IMR-90 (cell line): Measurements from ENCODE around the gene HDGFL1. TPM values are rescaled to one million over a fixed set of nuclear protein-coding genes. Genes with fewer than 3 reads are reported as not detected.

ENCODE experiments used
- ATAC-seq: fragments of 200-7000 bp; cut with Tn5 transposase; 2 replicates; pipeline ENCODE4 v1.9.1; 2020; ENCODE audit warnings: low read depth, mild to moderate bottlenecking, moderate library complexity
- BruUV-seq: library from RNA; stranded (reverse); fragments of 400-500 nt; replicated peaks from 2 replicates; lab custom pipeline; 2021; lab: Mats Ljungman, UMichigan
- CTCF ChIA-PET: fragments of 300-600 bp; formaldehyde crosslinking; extraction: SDS; loops from one replicate; lab custom pipeline; 2021; ENCODE audit warnings: antibody characterized with exemption; lab: Yijun Ruan, JAX
- POLR2A ChIA-PET: fragments of 300-600 bp; sonication (Branson Sonifier 250); formaldehyde crosslinking; loops from one replicate; lab custom pipeline; 2022; ENCODE audit warnings: antibody characterized with exemption; ENCODE audit not compliant: unreplicated experiment; lab: Charles Lee
- DNase-seq: peaks from one replicate; pipeline ENCODE4 v3.0.0; 2013
- H2AFZ ChIP-seq: replicated peaks from 2 replicates; pipeline ENCODE3; 2013; ENCODE audit warnings: low read length, mild to moderate bottlenecking; ENCODE audit not compliant: poor library complexity
- H2AK5ac ChIP-seq: 2 replicates; pipeline ENCODE4 v1.6.1; 2013; ENCODE audit warnings: low read depth, low read length, inconsistent platforms
- H2AK9ac ChIP-seq: replicated peaks from 2 replicates; pipeline ENCODE3; 2013; ENCODE audit warnings: mild to moderate bottlenecking, low read depth, low read length, moderate library complexity; ENCODE audit not compliant: poor library complexity
- H2BK120ac ChIP-seq: 2 replicates; pipeline ENCODE4 v1.6.1; 2013; ENCODE audit warnings: low read depth, low read length, inconsistent platforms
- H2BK15ac ChIP-seq: 3 replicates; pipeline ENCODE4 v1.6.1; 2013; ENCODE audit warnings: low read depth, low read length, inconsistent platforms
- H2BK20ac ChIP-seq: 2 replicates; pipeline ENCODE4 v1.6.1; 2013; ENCODE audit warnings: low read depth, mild to moderate bottlenecking, inconsistent platforms, low read length, moderate library complexity
- H2BK5ac ChIP-seq: 2 replicates; pipeline ENCODE4 v1.6.1; 2013; ENCODE audit warnings: mild to moderate bottlenecking, low read depth, low read length, inconsistent platforms; ENCODE audit not compliant: poor library complexity, severe bottlenecking
- H3K14ac ChIP-seq: replicated peaks from 2 replicates; pipeline ENCODE4 v1.6.1; 2013; ENCODE audit warnings: low read depth, low read length, inconsistent platforms
- H3K18ac ChIP-seq: 2 replicates; pipeline ENCODE4 v1.6.1; 2013; ENCODE audit warnings: low read depth, low read length, control low read depth
- H3K23ac ChIP-seq: 2 replicates; pipeline ENCODE4 v1.6.1; 2013; ENCODE audit warnings: low read depth, low read length, inconsistent platforms
- H3K27ac ChIP-seq: 2 replicates; pipeline ENCODE4 v1.5.1; 2013; ENCODE audit warnings: mild to moderate bottlenecking, control low read depth, low read length; ENCODE audit not compliant: insufficient read depth
- H3K27me3 ChIP-seq: 2 replicates; pipeline ENCODE4 v1.6.1; 2013; ENCODE audit warnings: low read length; ENCODE audit not compliant: control insufficient read depth, insufficient read depth
- H3K36me3 ChIP-seq: 2 replicates; pipeline ENCODE4 v1.6.1; 2013; ENCODE audit warnings: low read length, mixed read lengths; ENCODE audit not compliant: control insufficient read depth, insufficient read depth
- H3K4ac ChIP-seq: 2 replicates; pipeline ENCODE4 v1.6.1; 2013; ENCODE audit warnings: low read depth, low read length, inconsistent platforms
- H3K4me1 ChIP-seq: 2 replicates; pipeline ENCODE4 v1.6.1; 2013; ENCODE audit warnings: low read length, mixed read lengths; ENCODE audit not compliant: control insufficient read depth, insufficient read depth
- H3K4me2 ChIP-seq: 2 replicates; pipeline ENCODE4 v1.6.1; 2013; ENCODE audit warnings: low read depth, mild to moderate bottlenecking, control low read depth, low read length, moderate library complexity
- H3K4me3 ChIP-seq: 2 replicates; pipeline ENCODE4 v1.5.1; 2013; ENCODE audit warnings: low read depth, mild to moderate bottlenecking, control low read depth, low read length, moderate library complexity; ENCODE audit not compliant: insufficient read depth
- H3K56ac ChIP-seq: 2 replicates; pipeline ENCODE4 v1.6.1; 2013; ENCODE audit warnings: low read length, inconsistent platforms; ENCODE audit not compliant: insufficient read depth; ENCODE audit errors: extremely low read depth
- H3K79me1 ChIP-seq, 2 experiments: 2 replicates each; pipeline ENCODE4 v1.6.1; 2013; ENCODE audit warnings: low read length in 2 of 2, inconsistent platforms in 1 of 2, low read depth in 1 of 2
- H3K9ac ChIP-seq: 2 replicates; pipeline ENCODE4 v1.6.1; 2013; ENCODE audit warnings: low read depth, low read length, control low read depth
- H3K9me1 ChIP-seq: 2 replicates; pipeline ENCODE4 v1.6.1; 2013; ENCODE audit warnings: low read length, inconsistent platforms; ENCODE audit not compliant: insufficient read depth
- H3K9me3 ChIP-seq: 2 replicates; pipeline ENCODE4 v1.6.1; 2013; ENCODE audit warnings: low read length; ENCODE audit not compliant: control insufficient read depth, insufficient read depth
- H4K20me1 ChIP-seq: 2 replicates; pipeline ENCODE4 v1.6.1; 2013; ENCODE audit warnings: low read length, inconsistent platforms; ENCODE audit not compliant: insufficient read depth
- H4K5ac ChIP-seq: 2 replicates; pipeline ENCODE4 v1.6.1; 2013; ENCODE audit warnings: mild to moderate bottlenecking, low read depth, low read length, control low read depth
- H4K8ac ChIP-seq, 2 experiments: 2 replicates each; pipeline ENCODE4 v1.6.1; 2013; ENCODE audit warnings: low read depth in 2 of 2, low read length in 2 of 2, control low read depth in 1 of 2, inconsistent platforms in 1 of 2
- H4K91ac ChIP-seq: 2 replicates; pipeline ENCODE4 v1.6.1; 2013; ENCODE audit warnings: low read depth, low read length, inconsistent platforms; ENCODE audit not compliant: insufficient read depth
- BHLHE40 ChIP-seq: fragments of 150-350 bp; IDR thresholded peaks from 2 replicates; pipeline ENCODE4 v1.6.1; 2016; ENCODE audit warnings: mild to moderate bottlenecking, low read depth, low read length
- CEBPB ChIP-seq: IDR thresholded peaks from 2 replicates; pipeline ENCODE4 v1.6.1; 2012; ENCODE audit warnings: low read depth, low read length, improper control_type of control experiment
- CHD1 ChIP-seq: IDR thresholded peaks from 2 replicates; pipeline ENCODE4 v1.6.1; 2012; ENCODE audit warnings: low read depth, low read length, improper control_type of control experiment
- FOS ChIP-seq: fragments of 150-350 bp; IDR thresholded peaks from 2 replicates; pipeline ENCODE4 v1.6.1; 2016; ENCODE audit warnings: low read depth, low read length
- MAFK ChIP-seq: IDR thresholded peaks from 2 replicates; pipeline ENCODE4 v1.6.1; 2012; ENCODE audit warnings: low read depth, low read length, improper control_type of control experiment
- MAZ ChIP-seq: IDR thresholded peaks from 2 replicates; pipeline ENCODE4 v1.6.1; 2012; ENCODE audit warnings: low read depth, mild to moderate bottlenecking, low read length, improper control_type of control experiment, moderate library complexity, borderline replicate concordance
- MXI1 ChIP-seq: IDR thresholded peaks from 2 replicates; pipeline ENCODE4 v1.6.1; 2012; ENCODE audit warnings: low read depth, mild to moderate bottlenecking, low read length, moderate library complexity, borderline replicate concordance
- NFE2L2 ChIP-seq: fragments of 150-350 bp; IDR thresholded peaks from 2 replicates; pipeline ENCODE4 v1.6.1; 2016; ENCODE audit warnings: low read depth, mild to moderate bottlenecking, low read length
- POLR2A ChIP-seq: IDR thresholded peaks from 2 replicates; pipeline ENCODE4 v1.6.1; 2012; ENCODE audit warnings: mild to moderate bottlenecking, low read depth, low read length
- RAD21 ChIP-seq: IDR thresholded peaks from 2 replicates; pipeline ENCODE4 v1.6.1; 2012; ENCODE audit warnings: low read length, improper control_type of control experiment
- RCOR1 ChIP-seq: IDR thresholded peaks from 2 replicates; pipeline ENCODE4 v1.6.1; 2012; ENCODE audit warnings: mild to moderate bottlenecking, low read length, improper control_type of control experiment; ENCODE audit not compliant: insufficient replicate concordance
- RFX5 ChIP-seq: IDR thresholded peaks from 2 replicates; pipeline ENCODE4 v1.8.0; 2012; ENCODE audit warnings: low read depth, mild to moderate bottlenecking, low read length, moderate library complexity
- SMC3 ChIP-seq: fragments of 150-350 bp; IDR thresholded peaks from 2 replicates; pipeline ENCODE4 v1.6.1; 2016; ENCODE audit warnings: low read depth, mild to moderate bottlenecking, antibody characterized with exemption, low read length, moderate library complexity
- dilution Hi-C: fragments of 300-500 bp; cut with HindIII; formaldehyde crosslinking; loops from one replicate; pipeline ENCODE4 v1.14.3; 2018; ENCODE audit warnings: low sequenced_read_pairs; ENCODE audit not compliant: unreplicated experiment
- in situ Hi-C: fragments of 300-500 bp; cut with MboI; formaldehyde crosslinking; loops from 3 replicates; pipeline ENCODE4 v1.14.3; 2019; ENCODE audit warnings: low sequenced_read_pairs, inconsistent platforms, mixed read lengths
- intact Hi-C: fragments of 100-400 bp; cut with micrococcal nuclease; formaldehyde crosslinking; loops from 2 replicates; pipeline ENCODE4 v1.10.0; 2022
- polyA plus RNA-seq, 3 experiments: library from polyadenylated mRNA; depleted of rRNA; stranded (reverse); fragments of >200 nt; gene quantifications; 2 replicates each; pipeline ENCODE4 v1.2.3, GENCODE V29; 2012; ENCODE audit warnings: low replicate concordance in 1 of 3
- total RNA-seq: library from RNA; depleted of rRNA; stranded (reverse); fragments of >200 nt; gene quantifications from 2 replicates; pipeline ENCODE4 v1.2.3, GENCODE V29; 2012
- TF ChIP-seq, protein P1 (sequence below): fragments of 150-350 bp; IDR thresholded peaks from 2 replicates; pipeline ENCODE4 v1.6.1; 2017; ENCODE audit warnings: mild to moderate bottlenecking, antibody characterized with exemption, low read length, low read depth
- TF ChIP-seq, protein P2 (sequence below): fragments of 150-350 bp; IDR thresholded peaks from 2 replicates; pipeline ENCODE4 v1.6.1; 2016; ENCODE audit warnings: low read depth, mild to moderate bottlenecking, low read length, moderate library complexity, borderline replicate concordance
- TF ChIP-seq, protein P3 (sequence below): conservative IDR thresholded peaks from 2 replicates; pipeline ENCODE4 v1.5.1; 2012; ENCODE audit warnings: mild to moderate bottlenecking, low read depth, low read length, improper control_type of control experiment

Gene HDGFL1
- total and polyA plus RNA-seq, 2 of the 4 experiments (the other 2 are of a cell fraction) = not detected

DNA sequence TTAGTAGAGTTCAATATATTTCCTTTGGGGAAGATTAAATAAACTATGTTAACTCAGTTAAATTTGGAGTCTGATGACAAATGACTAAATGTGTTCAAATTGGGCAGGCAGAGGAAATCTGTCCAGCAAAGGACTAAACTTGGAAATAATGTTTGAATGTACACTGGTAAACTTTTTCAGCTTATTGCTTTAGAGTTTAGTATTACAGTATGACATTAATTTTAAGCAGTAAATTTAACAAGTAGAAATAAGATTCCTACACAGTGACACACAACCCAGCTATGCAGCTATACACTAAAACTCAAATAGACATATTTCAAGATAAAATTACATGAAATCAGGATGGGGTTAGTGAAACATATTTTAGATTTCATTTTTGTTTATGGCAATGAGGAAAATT, 42.6 kb upstream of the HDGFL1 start:
- CTCF ChIA-PET = interaction anchor here (1.3 kb wide), 1 partner anchor 10 kb away, joined by 4 read pairs; no protein-coding TSS in a partner anchor
- TF ChIP-seq RAD21 (no peak), FOS (no peak), MAZ (no peak), BHLHE40 (no peak), RFX5 (no peak), MXI1 (no peak), MAFK (no peak), NFE2L2 (no peak), CEBPB (no peak), SMC3 (no peak), CHD1 (no peak), RCOR1 (no peak), POLR2A (no peak)
- TF ChIP-seq, protein P1, sequence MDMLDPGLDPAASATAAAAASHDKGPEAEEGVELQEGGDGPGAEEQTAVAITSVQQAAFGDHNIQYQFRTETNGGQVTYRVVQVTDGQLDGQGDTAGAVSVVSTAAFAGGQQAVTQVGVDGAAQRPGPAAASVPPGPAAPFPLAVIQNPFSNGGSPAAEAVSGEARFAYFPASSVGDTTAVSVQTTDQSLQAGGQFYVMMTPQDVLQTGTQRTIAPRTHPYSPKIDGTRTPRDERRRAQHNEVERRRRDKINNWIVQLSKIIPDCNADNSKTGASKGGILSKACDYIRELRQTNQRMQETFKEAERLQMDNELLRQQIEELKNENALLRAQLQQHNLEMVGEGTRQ = no peak
- TF ChIP-seq, protein P2, sequence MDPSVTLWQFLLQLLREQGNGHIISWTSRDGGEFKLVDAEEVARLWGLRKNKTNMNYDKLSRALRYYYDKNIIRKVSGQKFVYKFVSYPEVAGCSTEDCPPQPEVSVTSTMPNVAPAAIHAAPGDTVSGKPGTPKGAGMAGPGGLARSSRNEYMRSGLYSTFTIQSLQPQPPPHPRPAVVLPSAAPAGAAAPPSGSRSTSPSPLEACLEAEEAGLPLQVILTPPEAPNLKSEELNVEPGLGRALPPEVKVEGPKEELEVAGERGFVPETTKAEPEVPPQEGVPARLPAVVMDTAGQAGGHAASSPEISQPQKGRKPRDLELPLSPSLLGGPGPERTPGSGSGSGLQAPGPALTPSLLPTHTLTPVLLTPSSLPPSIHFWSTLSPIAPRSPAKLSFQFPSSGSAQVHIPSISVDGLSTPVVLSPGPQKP = no peak
- TF ChIP-seq, protein P3, sequence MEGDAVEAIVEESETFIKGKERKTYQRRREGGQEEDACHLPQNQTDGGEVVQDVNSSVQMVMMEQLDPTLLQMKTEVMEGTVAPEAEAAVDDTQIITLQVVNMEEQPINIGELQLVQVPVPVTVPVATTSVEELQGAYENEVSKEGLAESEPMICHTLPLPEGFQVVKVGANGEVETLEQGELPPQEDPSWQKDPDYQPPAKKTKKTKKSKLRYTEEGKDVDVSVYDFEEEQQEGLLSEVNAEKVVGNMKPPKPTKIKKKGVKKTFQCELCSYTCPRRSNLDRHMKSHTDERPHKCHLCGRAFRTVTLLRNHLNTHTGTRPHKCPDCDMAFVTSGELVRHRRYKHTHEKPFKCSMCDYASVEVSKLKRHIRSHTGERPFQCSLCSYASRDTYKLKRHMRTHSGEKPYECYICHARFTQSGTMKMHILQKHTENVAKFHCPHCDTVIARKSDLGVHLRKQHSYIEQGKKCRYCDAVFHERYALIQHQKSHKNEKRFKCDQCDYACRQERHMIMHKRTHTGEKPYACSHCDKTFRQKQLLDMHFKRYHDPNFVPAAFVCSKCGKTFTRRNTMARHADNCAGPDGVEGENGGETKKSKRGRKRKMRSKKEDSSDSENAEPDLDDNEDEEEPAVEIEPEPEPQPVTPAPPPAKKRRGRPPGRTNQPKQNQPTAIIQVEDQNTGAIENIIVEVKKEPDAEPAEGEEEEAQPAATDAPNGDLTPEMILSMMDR = no peak

More for the DNA sequence above, 42.6 kb upstream of the HDGFL1 start:
- in situ Hi-C loops (no loop called here), dilution Hi-C loops (no loop called here), intact Hi-C loops (no loop called here)
- Histone ChIP-seq H2BK5ac (no peak overlapping the region), H3K23ac (no peak overlapping the region), H2AFZ (no peak overlapping the region), H3K18ac (no peak overlapping the region), H2AK5ac (no peak overlapping the region), H3K4me3 (no peak overlapping the region), H2BK20ac (no peak overlapping the region), H3K9ac (no peak overlapping the region), H2AK9ac (no peak overlapping the region), H3K4me1 (peaks cover 2% of the 10 kb centered on the region; the same call in 1 of the 2 replicates), H4K8ac (no peak overlapping the region), H3K79me1 (no peaks in the 10 kb centered on the region), H3K4me2 (no peak overlapping the region), H2BK120ac (no peak overlapping the region), H4K5ac (no peak overlapping the region), H3K27me3 (no peaks in the 10 kb centered on the region), H4K20me1 (no peaks in the 10 kb centered on the region), H3K36me3 (no peaks in the 10 kb centered on the region), H2BK15ac (no peak overlapping the region), H3K9me1 (no peaks in the 10 kb centered on the region), H3K14ac (no peak overlapping the region), H3K4ac (no peak overlapping the region), H3K27ac (no peak overlapping the region), H3K9me3 (no peaks in the 10 kb centered on the region), H3K56ac (no peak overlapping the region), H4K91ac (no peak overlapping the region)
- POLR2A ChIA-PET = no interaction called here
- DNase-seq (peak; percentile 36), ATAC-seq (peak; percentile 61)
- BruUV-seq = no TSS peak
